B cell (primary cell): Measurements from ENCODE around the gene TAF11.

Experiments used
- EZH2 ChIP-seq: IDR thresholded peaks from 2 replicates; pipeline ENCODE4 v1.6.1; 2012; ENCODE audit warnings: borderline replicate concordance, low read depth, mild to moderate bottlenecking, moderate library complexity, low read length; ENCODE audit not compliant: insufficient read depth, poor library complexity, severe bottlenecking
- TF ChIP-seq, protein P1 (sequence below): fragments of 200-600 bp; IDR thresholded peaks from one replicate; pipeline ENCODE4 v1.8.0; 2022; ENCODE audit warnings: antibody characterized with exemption, mild to moderate bottlenecking

- TF ChIP-seq, protein P1, sequence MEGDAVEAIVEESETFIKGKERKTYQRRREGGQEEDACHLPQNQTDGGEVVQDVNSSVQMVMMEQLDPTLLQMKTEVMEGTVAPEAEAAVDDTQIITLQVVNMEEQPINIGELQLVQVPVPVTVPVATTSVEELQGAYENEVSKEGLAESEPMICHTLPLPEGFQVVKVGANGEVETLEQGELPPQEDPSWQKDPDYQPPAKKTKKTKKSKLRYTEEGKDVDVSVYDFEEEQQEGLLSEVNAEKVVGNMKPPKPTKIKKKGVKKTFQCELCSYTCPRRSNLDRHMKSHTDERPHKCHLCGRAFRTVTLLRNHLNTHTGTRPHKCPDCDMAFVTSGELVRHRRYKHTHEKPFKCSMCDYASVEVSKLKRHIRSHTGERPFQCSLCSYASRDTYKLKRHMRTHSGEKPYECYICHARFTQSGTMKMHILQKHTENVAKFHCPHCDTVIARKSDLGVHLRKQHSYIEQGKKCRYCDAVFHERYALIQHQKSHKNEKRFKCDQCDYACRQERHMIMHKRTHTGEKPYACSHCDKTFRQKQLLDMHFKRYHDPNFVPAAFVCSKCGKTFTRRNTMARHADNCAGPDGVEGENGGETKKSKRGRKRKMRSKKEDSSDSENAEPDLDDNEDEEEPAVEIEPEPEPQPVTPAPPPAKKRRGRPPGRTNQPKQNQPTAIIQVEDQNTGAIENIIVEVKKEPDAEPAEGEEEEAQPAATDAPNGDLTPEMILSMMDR, result no peak
- TF ChIP-seq EZH2, result no peak
Observed at GRCh38 chr6:34904990-34905613, 17.3 kb upstream of the TAF11 start.
